NCI-H1048 (cell line): ENCODE measurements around the gene TMEM186.
"Not testable (repeated sequence)": the region's sequence is repeated elsewhere in the genome, so short reads cannot be mapped to it uniquely, and the experiment has no call there.

Experiments used
- DNase-seq: peaks from one replicate; lab custom pipeline; 2025; lab: John Stamatoyannopoulos, UW

The TMEM186 gene

GRCh38 chr16:8812162-8812843, 14.9 kb upstream of the TMEM186 start:
- DNase-seq: no peak

GRCh38 chr16:8808613-8809353, 11.3 kb upstream of the TMEM186 start:
- no peak for DNase-seq

- no peak for DNase-seq
These were observed 10.6 kb upstream of the TMEM186 start for GRCh38 chr16:8808009-8808408.

DNA sequence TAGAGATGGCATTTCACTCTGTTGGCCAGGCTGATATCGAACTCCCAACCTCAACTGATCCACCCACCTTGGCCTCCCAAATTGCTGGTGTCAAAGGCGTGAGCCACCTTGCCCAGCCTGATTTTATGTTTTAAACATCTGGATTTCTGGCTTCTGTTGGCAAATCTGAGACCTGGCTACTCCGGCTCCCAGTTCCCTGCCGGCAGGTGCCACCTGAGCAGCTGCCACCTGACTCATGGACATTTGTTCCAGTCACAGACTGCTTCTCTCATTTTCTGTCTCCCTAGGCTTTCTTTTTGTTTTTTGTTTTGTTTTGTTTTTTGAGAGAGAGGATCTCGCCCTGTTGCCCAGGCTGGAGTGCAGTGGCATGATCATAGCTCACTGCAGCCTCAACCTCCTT, 9.8 kb upstream of the TMEM186 start:
- no peak for DNase-seq

- no peak for DNase-seq
These were observed 9.0 kb upstream of the TMEM186 start for GRCh38 chr16:8806272-8806983.

DNA sequence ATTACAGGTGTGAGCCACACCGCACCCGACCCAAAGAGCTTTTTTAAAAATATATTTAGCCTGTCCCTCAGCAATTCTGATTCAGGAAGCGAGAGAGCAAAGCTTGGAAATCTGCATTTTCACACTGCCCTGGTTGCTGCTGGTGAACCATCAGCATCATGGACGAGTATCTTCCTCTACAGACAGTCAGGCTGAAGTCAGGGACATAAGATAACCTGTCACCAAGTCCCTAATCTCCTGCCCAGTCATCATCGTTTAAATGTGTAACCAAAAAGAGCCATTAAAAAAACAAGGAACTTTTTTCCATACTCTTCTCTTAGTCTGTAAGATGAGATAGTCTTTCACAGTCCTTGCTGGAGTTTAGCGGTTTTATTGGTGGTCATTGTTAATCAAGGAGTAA, 6.9 kb upstream of the TMEM186 start:
- no peak for DNase-seq

DNA sequence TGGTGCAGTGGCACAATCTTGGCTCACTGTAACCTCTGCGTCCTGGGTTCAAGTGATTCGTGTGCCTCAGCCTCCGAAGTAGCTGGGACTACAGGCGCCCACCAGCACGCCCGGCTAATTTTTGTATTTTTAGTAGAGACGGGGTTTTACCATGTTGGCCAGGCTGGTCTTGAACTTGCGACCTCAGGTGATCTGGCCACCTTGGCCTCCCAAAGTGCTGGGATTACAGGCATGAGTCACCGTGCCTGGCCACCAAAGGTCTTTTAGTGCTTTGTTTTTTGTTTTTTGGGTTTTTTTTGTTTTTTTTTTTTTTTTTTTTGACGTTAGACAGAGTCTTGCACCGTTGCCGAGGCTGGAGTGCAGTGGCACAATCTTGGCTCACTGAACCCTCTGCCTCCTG, 6.3 kb upstream of the TMEM186 start:
- not testable (repeated sequence) for DNase-seq

- no peak for DNase-seq
These were observed 4.3 kb upstream of the TMEM186 start for GRCh38 chr16:8801701-8802100.

- DNase-seq: no peak
These were observed 1.2 kb upstream of the TMEM186 start for GRCh38 chr16:8798535-8799157.

GRCh38 chr16:8798174-8798527, 712 bp upstream of the TMEM186 start:
- DNase-seq: no peak

- DNase-seq: no peak
These were observed 723 bp downstream of the TMEM186 start for GRCh38 chr16:8796469-8797363.

- DNase-seq: no peak
These were observed 1.6 kb downstream of the TMEM186 start for GRCh38 chr16:8795818-8796217.

GRCh38 chr16:8795091-8795490, 2.3 kb downstream of the TMEM186 start:
- no peak for DNase-seq

DNA sequence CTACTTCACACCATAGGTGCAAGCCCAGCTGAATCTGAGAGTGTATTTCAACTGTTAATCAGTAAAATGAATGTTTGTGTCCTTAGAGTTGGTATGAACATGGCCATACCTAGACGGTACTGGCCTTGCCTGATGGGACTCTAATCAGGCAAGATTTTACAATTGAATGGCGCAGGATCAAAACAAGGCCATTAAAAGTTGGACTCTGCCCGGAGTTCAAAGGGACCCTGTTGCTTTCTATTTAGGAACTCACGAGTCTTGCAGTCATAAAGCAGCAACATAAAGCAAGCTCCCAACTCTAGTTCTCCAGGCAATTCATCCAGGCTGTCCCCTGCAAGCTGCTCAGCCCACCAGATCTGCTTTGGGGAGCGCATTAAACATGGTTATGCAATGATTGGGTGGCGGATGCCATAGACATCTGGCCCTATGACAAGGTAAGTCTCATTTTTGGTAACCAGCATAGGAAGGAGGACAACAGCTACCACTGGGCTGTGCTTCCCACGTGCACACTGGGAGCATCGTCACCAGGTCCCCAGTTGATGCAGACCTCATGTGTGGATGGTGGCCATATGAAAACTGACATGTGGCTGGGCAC, 8.8 kb downstream of the TMEM186 start:
- no peak for DNase-seq

GRCh38 chr16:8786316-8786715, 11.1 kb downstream of the TMEM186 start:
- DNase-seq: not testable (repeated sequence)

DNA sequence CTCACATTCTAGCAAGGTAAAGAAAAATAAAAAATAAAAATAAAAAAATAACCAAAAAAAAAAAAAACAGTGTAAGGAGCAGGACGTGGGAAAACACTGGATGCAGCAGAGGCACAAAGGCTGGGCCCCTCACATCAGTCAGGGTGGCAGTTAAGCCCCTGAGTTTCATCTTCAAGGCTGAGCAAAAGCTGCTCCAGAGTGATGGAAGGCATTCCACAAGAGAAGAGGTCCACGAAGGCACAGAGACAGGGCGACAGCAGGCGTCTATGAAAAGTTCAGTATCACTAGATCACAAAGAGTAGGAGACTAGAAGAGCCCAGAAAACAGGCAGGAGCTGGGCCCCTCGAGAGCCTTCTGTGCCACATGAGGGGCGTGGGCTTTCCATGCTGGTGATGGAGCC, 12.0 kb downstream of the TMEM186 start:
- DNase-seq: no peak

GRCh38 chr16:8782673-8783072, 14.8 kb downstream of the TMEM186 start:
- DNase-seq: no peak

DNA sequence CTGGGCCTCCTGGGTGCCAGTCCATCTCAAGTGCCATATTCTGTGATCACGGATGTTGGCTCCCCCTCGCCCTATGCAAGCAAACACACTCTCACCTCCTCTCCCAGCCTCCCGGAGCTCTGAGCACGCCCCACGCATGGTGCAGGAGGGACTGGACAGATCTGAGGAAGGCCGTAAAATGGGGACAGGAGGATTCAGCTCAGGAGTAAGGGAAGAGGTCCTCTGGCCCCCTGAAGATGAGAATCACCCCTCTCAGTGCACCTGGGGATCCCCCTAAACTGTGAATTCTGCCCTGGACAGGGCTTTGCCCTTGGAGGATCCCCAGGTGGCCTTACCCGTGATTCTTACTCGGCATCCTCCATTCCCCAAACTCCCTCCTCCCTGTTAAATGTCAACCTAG, 15.6 kb downstream of the TMEM186 start:
- DNase-seq: no peak

DNA sequence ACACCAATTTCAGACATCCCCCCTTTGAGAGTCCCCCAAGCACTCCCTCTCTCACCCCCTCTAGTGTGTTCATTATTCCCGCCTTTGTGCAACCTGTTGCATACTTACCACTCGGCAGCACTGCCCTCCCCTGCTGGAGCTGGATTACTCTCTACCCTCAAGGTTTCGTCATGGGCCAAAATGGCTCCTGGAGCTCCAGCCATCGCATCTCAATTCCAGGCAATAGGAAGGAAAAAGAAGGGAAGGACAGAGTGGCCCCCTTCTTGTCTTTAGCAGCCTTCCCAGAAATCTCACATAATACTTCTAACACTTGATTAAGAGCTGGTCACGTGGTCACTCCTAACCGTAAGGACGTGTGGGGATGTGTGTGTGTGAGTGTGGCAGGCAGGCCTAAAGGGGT, 20.2 kb downstream of the TMEM186 start:
- DNase-seq: no peak

GRCh38 chr16:8776129-8776584, 21.3 kb downstream of the TMEM186 start:
- DNase-seq: no peak

GRCh38 chr16:8775359-8775758, 22.1 kb downstream of the TMEM186 start:
- DNase-seq: no peak
